SH-SY5Y (cell line): ENCODE measurements around the gene MLN.

Experiments
- GATA2 ChIP-seq: IDR thresholded peaks from 2 replicates; pipeline ENCODE4 v1.6.1; 2011; ENCODE audit warnings: mild to moderate bottlenecking, low read depth, low read length
- GATA3 ChIP-seq: IDR thresholded peaks from 2 replicates; pipeline ENCODE4 v1.6.1; 2011; ENCODE audit warnings: low read depth, mild to moderate bottlenecking, low read length, moderate library complexity

- no peak for TF ChIP-seq GATA3
- no peak for TF ChIP-seq GATA2
Measured at GRCh38 chr6:33820784-33821520, 17.1 kb upstream of the MLN start.
